GM18907 (cell line): ENCODE measurements around the gene PIH1D1.

ENCODE experiments used
- ATAC-seq: cut with Tn5 transposase; IDR thresholded peaks from one replicate; pipeline ENCODE4 v1.9.1; 2021; ENCODE audit warnings: mild to moderate bottlenecking, moderate library complexity; ENCODE audit not compliant: unreplicated experiment

PIH1D1 gene

DNA sequence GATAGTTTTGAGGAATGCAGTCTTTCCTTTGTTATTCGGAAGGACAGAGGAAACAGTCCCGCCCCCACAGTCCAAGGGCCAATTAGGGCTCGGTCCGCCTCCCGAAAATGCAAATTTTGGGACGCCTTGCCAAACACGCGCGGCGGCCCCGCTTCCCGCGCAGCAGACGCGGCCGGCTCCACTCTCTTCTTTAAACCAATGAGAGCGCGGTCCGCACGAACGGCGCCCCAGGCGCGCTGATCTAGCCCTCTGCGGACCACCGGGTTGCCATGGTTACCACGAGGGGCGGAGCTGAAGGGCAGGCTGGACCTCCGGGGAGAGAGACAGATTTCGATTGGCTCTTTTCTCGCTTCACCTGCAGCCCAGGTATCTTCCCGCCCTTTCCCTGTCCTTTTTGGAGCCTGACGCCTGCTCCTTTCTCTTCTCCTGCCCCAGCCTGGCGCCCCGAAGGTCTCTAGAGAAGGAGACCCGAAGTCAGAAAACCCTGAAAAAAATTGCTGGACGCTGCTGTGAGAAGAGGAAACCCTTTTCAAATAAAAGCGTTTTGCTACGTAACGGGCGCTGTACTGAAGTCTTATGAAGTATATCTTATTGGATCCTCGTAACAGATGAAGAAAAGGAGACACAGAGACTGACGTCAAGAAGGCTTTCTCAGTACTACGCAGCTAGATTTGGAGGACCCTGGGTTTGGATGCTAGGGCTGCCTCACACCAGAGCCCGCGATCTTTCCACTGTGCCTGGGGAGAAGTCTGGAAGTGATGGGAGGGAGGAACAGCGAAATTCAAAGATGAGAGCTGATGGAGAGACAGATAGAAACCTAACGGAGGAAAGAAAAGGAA lies 30.4 kb downstream of the PIH1D1 start:
- ATAC-seq = no peak

- ATAC-seq = no peak
Observed at GRCh38 chr19:49420227-49420626, 31.4 kb downstream of the PIH1D1 start.

DNA sequence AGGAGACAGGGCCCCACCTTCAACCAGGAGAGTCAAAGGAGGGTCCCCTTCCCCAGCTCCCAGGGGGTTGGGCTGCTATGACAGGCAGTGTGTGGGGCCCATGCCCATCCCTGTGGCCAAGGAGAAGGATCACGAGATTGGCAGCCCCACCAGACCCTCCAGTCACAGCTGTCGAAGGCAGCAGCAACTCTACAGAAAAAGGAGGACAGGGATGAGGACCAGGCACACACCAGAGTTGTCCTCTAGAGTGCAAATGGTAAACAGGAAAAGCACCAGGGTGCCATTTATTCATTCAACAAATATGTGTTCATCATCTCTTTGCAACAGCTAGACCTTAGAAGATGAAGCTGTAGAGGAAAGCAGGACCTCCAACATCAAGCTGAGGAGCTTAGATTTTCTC lies 32.4 kb downstream of the PIH1D1 start:
- no peak for ATAC-seq

- ATAC-seq = no peak
Observed at GRCh38 chr19:49418511-49418910, 33.1 kb downstream of the PIH1D1 start.

DNA sequence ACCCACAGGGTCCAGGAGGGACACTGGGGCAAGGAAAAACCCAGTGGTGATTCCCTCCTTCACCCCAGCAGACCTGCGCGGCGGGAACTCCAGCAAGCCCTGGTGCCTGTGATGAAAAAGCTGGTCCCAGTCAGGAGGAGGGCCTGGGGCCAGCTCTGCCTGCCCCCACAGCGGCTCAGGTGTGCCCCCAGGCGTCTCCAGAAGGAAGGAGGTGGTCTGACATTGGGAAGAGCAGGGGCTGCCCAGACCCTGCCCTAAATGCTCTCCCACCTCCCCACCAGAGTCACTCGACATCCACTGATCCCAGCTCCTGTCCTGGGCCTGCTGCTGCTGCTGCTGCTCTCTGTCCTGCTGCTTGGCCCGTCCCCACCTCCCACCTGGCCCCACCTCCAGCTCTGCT lies 34.5 kb downstream of the PIH1D1 start:
- no peak for ATAC-seq

GRCh38 chr19:49415810-49416200 lies 35.8 kb downstream of the PIH1D1 start:
- no peak for ATAC-seq

- ATAC-seq = no peak
Observed at GRCh38 chr19:49415102-49415809, 36.4 kb downstream of the PIH1D1 start.

- ATAC-seq = no peak
Observed at GRCh38 chr19:49414256-49414655, 37.4 kb downstream of the PIH1D1 start.

- ATAC-seq = no peak
Observed at GRCh38 chr19:49413348-49413747, 38.3 kb downstream of the PIH1D1 start.

DNA sequence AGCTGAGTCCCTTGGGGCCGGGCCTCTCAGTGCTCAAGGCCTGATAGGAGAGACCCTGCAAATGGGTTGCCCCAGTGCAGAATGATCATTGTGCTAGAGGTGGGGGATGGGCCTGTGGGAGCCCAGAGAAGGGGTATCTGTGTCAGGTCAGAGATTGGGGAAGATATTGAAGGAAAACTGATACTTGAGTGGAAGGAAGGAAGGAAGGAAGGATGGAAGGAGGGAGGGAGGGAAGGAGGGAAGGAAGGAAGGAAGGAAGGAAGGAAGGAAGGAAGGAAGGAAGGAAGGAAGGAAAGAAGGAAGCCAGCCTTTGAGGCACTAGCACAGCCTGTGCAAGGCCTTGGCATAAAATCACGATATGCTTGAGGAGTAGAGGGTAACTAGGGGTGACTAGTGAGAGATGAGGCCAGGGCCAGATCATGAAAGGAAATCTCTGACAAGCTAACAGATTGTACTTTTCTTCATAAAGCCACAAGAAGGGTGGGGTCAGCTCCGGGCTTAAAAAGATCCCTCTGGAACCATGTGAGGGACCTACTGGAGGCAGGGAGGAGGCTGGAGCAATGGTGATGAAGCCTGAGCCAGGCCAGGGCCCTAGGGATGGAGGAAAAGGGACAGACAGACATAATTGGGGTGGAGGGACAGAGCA lies 39.8 kb downstream of the PIH1D1 start:
- ATAC-seq = no peak

- no peak for ATAC-seq
Observed at GRCh38 chr19:49409441-49410029, 42.1 kb downstream of the PIH1D1 start.

DNA sequence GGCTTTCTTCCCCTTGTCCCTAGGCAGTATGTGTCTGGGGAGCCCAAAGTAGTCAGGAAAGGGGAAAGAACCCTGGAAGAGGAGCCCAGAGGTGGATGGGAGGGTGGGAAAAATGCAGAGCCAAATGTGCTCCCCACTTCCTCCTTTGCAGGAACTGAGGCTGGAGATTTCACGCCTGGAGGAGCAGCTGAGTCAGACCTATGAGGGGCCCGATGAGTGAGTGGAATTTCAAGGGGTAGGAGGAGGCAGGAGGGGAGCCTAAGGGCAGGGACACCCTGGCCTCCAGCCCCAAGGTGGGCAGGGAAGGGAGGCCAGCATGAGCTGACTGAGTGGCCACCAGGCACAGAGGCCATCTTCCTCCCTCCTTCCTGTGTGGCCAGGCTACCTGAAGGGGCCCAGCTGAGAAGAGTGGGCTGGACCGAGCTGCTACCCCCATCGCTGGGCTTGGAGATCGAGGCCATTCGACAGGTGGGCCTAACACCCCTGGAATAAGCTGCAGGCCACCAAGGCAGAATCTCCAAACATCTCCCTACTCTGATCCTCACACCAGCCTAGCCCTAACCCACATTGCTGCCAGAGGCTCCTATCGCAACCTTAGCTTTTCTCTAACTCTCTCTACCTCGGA lies 42.7 kb downstream of the PIH1D1 start:
- no peak for ATAC-seq

- ATAC-seq = no peak
Observed at GRCh38 chr19:49407482-49408015, 44.1 kb downstream of the PIH1D1 start.

DNA sequence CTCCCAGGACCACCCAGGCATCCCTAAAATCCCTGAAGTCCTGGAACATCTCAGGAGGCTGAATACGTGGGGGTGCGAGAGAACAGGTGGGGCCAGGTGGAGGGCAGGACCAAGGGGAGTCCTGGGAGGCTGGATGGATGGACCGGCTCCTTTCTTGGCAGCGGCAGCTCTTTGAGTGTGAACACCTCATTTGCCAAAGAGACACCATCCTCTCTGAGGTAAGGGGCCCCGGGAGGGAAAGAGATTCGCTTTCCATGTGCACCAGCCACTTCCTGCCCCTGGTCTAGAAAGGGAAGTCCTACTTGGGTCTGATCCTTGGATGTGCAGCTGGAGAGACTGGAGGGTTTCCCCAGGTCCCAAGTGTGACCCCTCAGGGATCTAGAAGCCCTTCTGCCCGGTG lies 44.5 kb downstream of the PIH1D1 start:
- no peak for ATAC-seq

DNA sequence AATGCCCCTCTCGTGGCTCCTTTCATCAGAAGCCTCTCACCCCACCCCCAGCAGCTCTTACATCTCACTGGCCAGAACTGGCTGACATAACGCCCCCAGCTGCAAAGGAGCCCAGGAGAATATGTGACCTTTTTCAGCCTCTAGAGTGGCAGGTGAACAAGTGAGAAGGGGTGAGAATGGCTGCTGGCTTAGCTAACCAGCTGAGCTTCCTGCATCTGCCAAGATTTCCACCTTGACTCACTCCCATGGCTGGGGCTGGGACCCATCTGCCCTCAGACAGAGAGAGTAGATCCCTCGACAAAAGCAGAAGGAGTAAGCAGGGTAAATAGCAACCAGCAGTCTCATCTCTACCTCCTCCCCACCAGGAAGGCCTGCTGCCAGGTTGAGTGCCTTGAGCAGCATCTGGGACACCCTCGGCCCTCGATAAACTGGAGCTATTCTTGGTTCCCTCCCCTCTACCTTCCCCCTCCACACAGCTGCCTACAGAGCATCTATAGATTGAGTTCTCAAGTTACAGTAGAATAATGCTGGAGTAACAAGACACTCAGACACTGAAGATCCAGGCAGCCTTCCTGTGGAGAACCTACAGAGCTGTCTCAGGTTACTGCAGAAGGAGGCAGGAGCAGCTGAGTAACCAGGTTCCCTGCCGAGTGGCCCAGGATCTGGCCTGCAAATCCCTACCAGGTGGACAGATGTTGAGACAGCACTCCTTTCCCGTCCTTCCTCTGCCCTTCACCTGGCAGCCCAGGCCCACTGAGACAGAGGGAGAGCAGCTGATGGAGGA lies 48.0 kb downstream of the PIH1D1 start:
- ATAC-seq = no peak

DNA sequence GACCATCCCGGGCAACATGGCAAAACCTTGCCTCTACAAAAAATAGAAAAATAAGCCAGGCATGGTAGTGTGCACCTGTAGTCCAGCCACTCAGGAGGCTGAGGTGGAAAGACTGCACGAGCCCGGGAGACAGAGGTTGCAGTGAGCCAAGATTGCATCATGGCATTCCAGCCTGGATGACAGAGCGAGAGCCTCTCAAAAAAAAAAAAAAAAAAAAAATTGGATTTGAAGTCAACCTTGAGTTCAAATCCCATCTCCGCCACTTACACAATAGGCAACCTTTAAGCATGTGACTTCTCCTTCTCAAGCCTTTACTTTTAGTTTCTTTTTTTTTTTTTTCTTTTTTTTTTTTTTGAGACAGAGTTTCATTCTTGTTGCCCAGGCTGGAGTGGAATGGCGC lies 51.6 kb downstream of the PIH1D1 start:
- ATAC-seq = no peak

DNA sequence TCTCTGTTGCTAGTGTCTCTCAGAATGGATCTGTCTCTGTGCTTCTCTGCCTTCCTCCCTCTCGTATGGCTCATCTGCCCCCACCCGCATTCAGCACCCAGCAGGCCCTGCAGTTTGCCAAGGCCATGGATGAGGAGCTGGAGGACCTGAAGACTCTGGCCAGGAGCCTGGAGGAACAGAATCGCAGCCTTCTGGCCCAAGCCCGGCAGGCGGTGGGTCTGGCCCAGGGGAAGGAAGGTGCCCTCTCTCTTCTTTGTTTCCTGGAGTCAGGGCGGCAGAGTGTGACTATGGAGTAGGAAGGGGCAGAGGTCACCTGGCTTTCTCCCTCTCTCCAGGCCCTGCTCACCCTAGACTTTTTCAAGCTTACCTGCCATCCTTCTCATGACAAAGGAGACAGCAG lies 52.7 kb downstream of the PIH1D1 start:
- ATAC-seq = no peak

DNA sequence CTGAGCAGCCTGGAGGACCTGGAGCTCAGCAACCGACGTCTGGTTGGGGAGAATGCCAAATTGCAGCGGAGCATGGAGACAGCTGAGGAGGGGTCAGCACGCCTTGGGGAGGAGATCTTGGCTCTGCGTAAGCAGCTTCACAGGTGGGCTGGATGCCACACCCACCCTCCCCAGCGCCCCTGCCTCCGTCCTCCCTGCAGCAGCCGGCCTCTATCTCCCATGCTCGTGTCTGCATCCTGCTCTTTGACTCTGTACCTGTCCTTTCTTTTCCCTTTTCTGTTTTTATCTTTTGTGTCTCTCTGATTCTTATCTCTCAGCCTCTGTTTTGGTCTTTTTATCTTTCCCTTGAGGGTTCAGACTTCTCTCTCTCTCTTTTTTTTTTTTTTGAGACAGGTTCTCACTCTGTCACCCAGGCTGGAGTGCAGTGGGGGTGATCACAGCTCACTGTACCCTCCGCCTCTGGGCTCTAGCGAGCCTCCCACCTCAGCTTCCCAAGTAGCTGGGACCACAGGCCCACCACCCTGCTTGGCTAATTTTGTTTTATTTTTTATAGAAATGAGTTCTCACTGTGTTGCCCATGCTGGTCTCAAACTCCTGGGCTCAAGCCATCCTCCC lies 53.5 kb downstream of the PIH1D1 start:
- no peak for ATAC-seq

DNA sequence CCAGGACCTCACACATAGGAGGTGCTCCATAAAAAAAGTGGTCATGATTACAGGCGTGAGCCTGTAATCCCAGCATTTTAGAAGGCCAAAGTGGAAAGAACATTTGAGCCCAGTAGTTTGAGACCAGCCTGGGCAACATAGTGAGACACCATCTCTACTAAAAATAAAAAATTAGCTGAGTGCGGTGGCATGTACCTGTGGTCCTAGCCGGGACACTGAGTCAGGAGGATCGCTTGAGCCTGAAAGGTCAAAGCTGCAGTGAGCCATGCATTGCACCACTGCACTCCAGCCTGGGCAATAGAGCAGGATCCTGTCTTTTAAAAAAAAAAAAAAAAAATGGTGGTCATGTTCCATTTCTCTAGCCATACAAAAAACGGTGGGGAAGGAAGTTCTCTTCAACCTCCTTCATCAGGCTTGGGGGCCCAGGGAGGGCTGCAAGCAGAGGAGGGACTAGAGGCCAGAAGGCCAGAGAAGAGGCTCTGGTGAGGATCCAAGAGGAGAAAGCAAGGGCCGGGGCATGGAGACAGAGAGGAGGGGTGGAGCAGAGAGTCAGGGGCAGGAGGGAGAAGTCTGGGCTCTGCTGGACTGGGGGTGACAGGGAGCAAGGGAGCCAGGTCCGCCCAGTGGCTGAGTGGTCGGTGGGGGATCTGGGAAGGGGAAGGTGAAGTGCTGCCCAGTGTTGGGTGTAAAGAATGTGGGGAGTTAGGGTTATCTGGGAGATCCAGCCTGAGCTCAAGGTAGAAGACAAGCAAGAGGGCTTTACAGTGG lies 54.7 kb downstream of the PIH1D1 start:
- no peak for ATAC-seq
